SK-N-MC (cell line): ENCODE measurements around the gene DHX30.

Experiments used
- DNase-seq: peaks from one replicate; pipeline ENCODE4 v3.0.0-alpha.2; 2011; ENCODE audit warnings: low read depth, low spot score
- H3K27ac ChIP-seq: fragments of 200-600 bp; sonication (generic); 2 replicates; pipeline ENCODE4 v1.5.1; 2016; ENCODE audit warnings: mixed run types
- H3K36me3 ChIP-seq: fragments of 200-600 bp; sonication (generic); 2 replicates; pipeline ENCODE4 v1.6.1; 2017; ENCODE audit warnings: antibody characterized with exemption, low read length, mixed read lengths; ENCODE audit not compliant: insufficient read depth
- H3K4me3 ChIP-seq: fragments of 200-600 bp; sonication (generic); 2 replicates; pipeline ENCODE4 v1.5.1; 2016
- H3K9ac ChIP-seq: fragments of 200-600 bp; sonication (generic); 2 replicates; pipeline ENCODE4 v1.8.0; 2017; ENCODE audit warnings: mixed run types, mixed read lengths; ENCODE audit not compliant: insufficient read length
- H3K9me3 ChIP-seq: fragments of 200-600 bp; sonication (generic); 2 replicates; pipeline ENCODE4 v1.6.1; 2017; ENCODE audit warnings: low read depth, mild to moderate bottlenecking, antibody characterized with exemption, low read length, moderate library complexity, mixed read lengths
- EZH2 ChIP-seq: fragments of 200-600 bp; sonication (generic); IDR thresholded peaks from one replicate; pipeline ENCODE4 v1.6.1; 2017; ENCODE audit warnings: antibody characterized with exemption
- FOXP2 ChIP-seq: optimal IDR thresholded peaks from 2 replicates; pipeline ENCODE3; 2011; ENCODE audit warnings: mild to moderate bottlenecking, moderate library complexity; ENCODE audit not compliant: insufficient read depth; ENCODE audit errors: extremely low read length, control extremely low read depth
- POLR2AphosphoS5 ChIP-seq: IDR thresholded peaks from 2 replicates; pipeline ENCODE4 v1.6.1; 2012; ENCODE audit warnings: mild to moderate bottlenecking, low read depth, low read length, borderline replicate concordance

DHX30 gene

GRCh38 chr3:47836986-47837385, 34.0 kb downstream of the DHX30 start:
- TF ChIP-seq FOXP2 = no peak
- TF ChIP-seq POLR2AphosphoS5 = no peak
- no peak for TF ChIP-seq EZH2
- DNase-seq = no peak
- H3K9ac ChIP-seq = no peak overlapping the region
- no peak overlapping the region for H3K27ac ChIP-seq
- peaks cover 44% of the 10 kb centered on the region; the same call in 1 of the 2 replicates for H3K36me3 ChIP-seq
- no peak overlapping the region for H3K4me3 ChIP-seq
- no peaks in the 10 kb centered on the region for H3K9me3 ChIP-seq

GRCh38 chr3:47838503-47838902, 35.6 kb downstream of the DHX30 start:
- no peak for DNase-seq
- TF ChIP-seq POLR2AphosphoS5 = no peak
- no peak for TF ChIP-seq EZH2
- no peak for TF ChIP-seq FOXP2
- Histone ChIP-seq H3K4me3 (no peak overlapping the region), H3K36me3 (peaks cover 48% of the 10 kb centered on the region; the same call in 1 of the 2 replicates), H3K27ac (no peak overlapping the region), H3K9ac (no peak overlapping the region), H3K9me3 (no peaks in the 10 kb centered on the region)

DNA sequence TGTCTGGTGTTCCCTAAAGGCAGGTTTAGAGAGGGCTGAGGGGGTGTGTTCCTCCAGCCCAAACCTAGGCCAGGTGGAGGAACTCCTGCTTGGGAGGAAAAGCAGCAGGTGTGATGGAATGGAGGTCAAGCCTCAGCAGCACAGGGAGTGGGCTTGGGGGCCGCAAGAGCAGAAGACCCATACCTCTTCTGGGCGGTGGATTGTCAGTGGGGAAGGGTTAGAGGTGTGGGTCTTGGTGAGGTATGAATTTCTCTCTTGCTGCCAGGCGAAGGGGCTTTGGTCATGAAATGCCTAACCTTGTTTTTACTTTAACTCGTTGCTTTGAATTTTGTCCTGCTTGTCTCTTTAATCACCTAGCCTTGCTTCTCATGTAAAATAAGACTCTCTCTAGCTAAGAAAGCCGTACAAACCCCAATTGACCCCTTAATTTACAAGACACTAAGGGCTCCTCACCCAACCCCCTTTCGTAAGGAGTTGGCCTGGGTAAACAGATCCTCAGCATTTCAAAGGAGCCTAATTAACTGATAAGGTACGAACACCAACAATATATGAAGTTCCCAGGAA, 38.9 kb downstream of the DHX30 start:
- Histone ChIP-seq H3K9me3 (no peaks in the 10 kb centered on the region), H3K4me3 (no peak overlapping the region), H3K9ac (no peak overlapping the region), H3K27ac (no peak overlapping the region), H3K36me3 (peaks cover 60% of the 10 kb centered on the region; the same call in 1 of the 2 replicates)
- DNase-seq = no peak
- TF ChIP-seq FOXP2 (no peak), POLR2AphosphoS5 (no peak), EZH2 (no peak)

DNA sequence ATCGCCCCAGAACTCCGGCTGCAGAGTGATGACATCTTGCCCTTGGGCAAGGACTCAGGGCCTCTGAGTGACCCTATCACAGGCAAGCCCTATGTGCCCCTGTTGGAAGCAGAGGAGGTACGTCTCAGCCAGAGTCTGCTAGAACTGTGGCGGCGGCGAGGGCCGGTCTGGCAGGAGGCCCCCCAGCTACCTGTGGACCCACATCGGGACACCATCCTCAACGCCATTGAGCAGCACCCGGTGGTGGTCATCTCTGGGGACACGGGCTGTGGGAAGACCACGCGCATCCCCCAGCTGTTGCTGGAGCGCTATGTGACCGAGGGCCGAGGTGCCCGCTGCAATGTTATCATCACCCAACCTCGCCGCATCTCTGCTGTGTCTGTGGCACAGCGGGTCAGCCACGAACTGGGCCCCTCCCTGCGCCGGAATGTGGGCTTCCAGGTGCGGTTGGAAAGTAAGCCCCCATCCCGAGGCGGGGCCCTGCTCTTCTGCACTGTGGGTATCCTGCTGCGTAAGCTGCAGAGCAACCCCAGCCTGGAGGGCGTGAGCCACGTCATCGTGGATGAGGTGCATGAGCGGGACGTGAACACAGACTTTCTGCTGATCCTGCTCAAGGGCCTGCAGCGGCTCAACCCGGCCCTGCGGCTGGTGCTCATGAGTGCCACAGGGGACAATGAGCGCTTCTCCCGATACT, 43.4 kb downstream of the DHX30 start:
- DNase-seq = no peak
- H3K9ac ChIP-seq = no peak overlapping the region

DNA sequence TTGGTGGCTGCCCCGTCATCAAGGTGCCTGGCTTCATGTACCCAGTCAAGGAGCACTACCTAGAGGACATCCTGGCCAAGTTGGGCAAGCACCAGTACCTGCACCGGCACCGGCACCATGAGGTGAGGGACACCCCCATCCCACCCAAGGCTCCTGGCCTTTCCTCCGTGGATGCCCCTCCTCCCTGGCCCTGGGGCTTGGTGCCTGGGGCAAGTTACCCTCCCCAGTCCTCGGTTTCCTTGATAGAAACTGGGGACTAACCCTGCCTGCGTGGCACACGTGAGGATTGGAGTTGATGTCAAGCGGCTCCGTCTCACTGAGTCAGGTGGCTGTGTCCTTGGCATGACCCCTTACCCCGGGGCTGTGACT, 43.9 kb downstream of the DHX30 start:
- peaks cover 56% of the 10 kb centered on the region; the same call in 1 of the 2 replicates for H3K36me3 ChIP-seq
- DNase-seq = no peak
- no peaks in the 10 kb centered on the region for H3K9me3 ChIP-seq
- H3K9ac ChIP-seq = no peak overlapping the region
- H3K4me3 ChIP-seq = no peak overlapping the region
- TF ChIP-seq POLR2AphosphoS5 = peak; percentile 36; the same call in 1 of the 2 replicates
- no peak for TF ChIP-seq FOXP2
- H3K27ac ChIP-seq = no peak overlapping the region

More for the DNA sequence above, 43.4 kb downstream of the DHX30 start:
- Histone ChIP-seq H3K4me3 (no peak overlapping the region), H3K27ac (no peak overlapping the region), H3K9me3 (no peaks in the 10 kb centered on the region), H3K36me3 (peaks cover 56% of the 10 kb centered on the region; the same call in 1 of the 2 replicates)
- TF ChIP-seq FOXP2 = no peak
- TF ChIP-seq POLR2AphosphoS5 = no peak
- TF ChIP-seq EZH2 = no peak

- Histone ChIP-seq H3K36me3 (peaks cover 56% of the 10 kb centered on the region; the same call in 1 of the 2 replicates), H3K4me3 (no peak overlapping the region), H3K9me3 (no peaks in the 10 kb centered on the region), H3K27ac (no peak overlapping the region), H3K9ac (no peak overlapping the region)
- DNase-seq = no peak
- TF ChIP-seq EZH2 (no peak), POLR2AphosphoS5 (no peak), FOXP2 (no peak)
Observed at GRCh38 chr3:47847260-47847659, 44.3 kb downstream of the DHX30 start.

GRCh38 chr3:47847801-47848518, 45.0 kb downstream of the DHX30 start:
- Histone ChIP-seq H3K9me3 (no peaks in the 10 kb centered on the region), H3K9ac (no peak overlapping the region), H3K36me3 (peaks cover 50% of the 10 kb centered on the region; the same call in 1 of the 2 replicates), H3K4me3 (no peak overlapping the region), H3K27ac (no peak overlapping the region)
- DNase-seq = no peak
- no peak for TF ChIP-seq POLR2AphosphoS5
- TF ChIP-seq EZH2 = no peak
- no peak for TF ChIP-seq FOXP2

DNA sequence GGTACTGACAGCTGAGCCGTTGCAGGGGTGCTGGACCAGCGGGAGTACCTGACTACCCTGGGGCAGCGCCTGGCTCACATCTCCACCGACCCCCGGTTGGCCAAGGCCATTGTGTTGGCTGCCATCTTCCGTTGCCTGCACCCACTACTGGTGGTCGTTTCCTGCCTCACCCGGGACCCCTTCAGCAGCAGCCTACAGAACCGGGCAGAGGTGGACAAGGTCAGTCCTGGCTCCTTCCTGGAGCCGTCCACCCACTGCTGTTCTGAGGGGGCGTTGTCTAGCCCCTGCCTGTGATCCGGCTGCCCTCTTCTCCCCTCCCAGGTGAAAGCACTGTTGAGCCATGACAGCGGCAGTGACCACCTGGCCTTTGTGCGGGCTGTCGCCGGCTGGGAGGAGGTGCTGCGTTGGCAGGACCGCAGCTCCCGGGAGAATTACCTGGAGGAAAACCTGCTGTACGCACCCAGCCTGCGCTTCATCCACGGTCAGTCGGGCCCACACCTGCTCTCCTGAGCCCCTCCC, 45.7 kb downstream of the DHX30 start:
- Histone ChIP-seq H3K9ac (no peak overlapping the region), H3K36me3 (peaks cover 43% of the 10 kb centered on the region; the same call in 1 of the 2 replicates), H3K4me3 (no peak overlapping the region), H3K9me3 (no peaks in the 10 kb centered on the region), H3K27ac (no peak overlapping the region)
- DNase-seq = no peak
- TF ChIP-seq FOXP2 (no peak), POLR2AphosphoS5 (no peak), EZH2 (no peak)
